Stimulated activated CD8-positive, alpha-beta memory T cell treated with anti-CD3 and anti-CD28 coated beads, Interleukin-7, amount 100 ng/mL, for 24 hours (primary cell): ENCODE results near the gene RPS17.

ENCODE experiments used
- DNase-seq: peaks from one replicate; pipeline ENCODE4 v3.0.0-alpha.2; 2020; ENCODE audit warnings: low read depth

The RPS17 gene

DNA sequence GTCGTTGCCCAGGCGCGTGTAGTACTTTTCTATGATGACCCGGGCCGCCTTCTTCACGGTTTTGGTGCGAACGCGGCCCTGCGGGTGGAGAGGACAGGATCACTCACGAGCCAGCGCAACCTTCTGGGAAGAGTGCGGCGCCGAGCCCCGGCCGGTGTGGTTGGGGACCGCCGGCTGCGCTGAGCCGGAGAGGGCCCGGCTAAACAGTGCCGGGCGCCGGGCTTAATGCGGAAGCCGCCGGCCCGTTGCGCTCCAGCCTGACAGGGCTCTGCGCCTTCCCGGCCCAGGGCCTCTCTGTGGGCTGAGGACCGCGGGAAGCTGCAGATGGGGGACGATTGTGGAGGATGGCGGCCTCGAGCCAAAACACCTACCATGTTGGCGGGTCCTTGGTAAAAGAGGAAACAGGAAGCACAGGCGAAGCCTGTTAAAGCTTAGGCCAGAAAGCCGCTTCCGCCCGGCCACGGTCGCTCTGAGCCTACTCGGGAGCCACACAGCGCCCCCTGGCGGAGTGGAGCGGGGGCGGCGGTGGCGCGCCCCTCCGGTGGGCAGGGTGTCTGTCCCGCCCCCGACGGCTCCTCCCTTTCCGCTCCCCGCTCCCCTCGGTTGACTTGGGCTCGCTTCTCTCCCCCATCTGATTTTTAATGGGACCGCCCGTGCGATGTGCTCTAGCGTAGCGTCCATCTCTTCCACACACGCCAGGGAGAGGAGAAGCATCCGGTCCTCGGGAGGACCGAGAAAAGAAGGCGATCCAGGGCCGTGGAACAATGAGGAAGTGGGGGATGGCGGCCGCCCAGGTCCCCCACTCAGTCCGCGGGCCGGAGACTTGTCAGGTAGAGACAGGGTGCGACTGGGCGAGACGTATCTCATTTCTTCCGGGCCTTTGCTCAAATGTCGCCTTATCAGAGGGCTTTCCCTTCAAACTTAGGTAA, at the start of gene RPS17:
Gene RPS17 (minus strand): TSS at position 403 of the 929 bp plus-strand sequence. CDS start 29 bp downstream, at position 374.
- peak; percentile 95 for DNase-seq

DNA sequence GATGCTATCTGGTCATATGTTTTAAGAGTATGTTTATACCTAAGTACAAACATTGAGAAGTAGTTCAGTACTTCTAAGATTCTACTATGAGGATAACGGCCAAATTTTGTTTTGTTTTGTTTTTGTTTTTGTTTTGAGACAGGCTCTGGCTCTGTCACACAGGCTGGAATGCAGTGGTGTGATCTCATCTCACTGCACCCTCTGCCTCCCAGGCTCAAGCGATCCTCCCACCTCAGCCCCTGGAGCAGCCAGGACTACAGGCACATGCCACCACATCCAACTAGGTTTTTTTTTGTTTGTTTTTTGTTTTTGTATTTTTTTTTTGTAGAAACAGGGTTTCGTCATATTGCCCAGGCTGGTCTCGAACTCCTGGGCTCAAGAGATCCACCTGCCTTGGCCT, 47.5 kb upstream of the RPS17 start:
- no peak for DNase-seq

DNA sequence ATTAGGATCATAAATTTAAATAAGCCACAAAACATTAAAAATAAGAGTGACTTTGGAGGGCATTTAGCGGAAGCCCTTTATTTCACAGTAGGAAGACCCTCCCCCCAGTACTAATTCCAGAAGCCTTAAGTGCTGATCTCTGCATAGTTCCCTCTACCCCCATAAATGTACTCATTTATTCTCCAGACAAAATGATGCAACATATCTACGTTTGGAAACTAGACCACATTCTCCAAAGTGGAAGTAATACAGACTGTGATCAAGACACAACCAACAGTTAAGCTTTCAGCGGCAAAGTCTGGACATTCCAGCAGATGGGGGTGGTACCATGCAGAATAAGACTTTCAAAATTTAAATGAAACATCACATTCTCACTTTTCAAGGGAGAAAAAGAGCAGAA, 44.8 kb upstream of the RPS17 start:
- DNase-seq = no peak

GRCh38 chr15:82580713-82581112, 40.5 kb upstream of the RPS17 start:
- DNase-seq = no peak

DNA sequence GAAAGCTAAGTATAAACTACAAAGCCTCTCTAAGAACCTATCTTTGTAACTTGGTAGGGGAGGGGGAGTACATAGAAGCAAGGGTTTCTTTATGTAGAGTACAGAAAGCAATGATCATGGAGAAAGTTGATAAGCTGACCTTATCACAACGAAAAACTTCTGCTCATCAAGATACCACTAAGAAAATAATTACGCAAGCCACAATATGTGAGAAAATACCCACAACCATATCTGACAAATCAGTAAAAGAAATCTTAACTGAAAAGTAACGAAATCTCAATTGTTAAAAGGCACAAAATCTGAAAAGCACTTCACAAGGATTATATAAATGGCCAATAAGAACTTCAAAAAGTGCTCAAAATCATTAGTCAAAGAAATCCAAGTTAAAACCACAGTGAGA, 35.1 kb upstream of the RPS17 start:
- DNase-seq = no peak

GRCh38 chr15:82572986-82573385, 32.7 kb upstream of the RPS17 start:
- no peak for DNase-seq

- DNase-seq = no peak
These were observed 32.1 kb upstream of the RPS17 start for GRCh38 chr15:82572311-82572710.

- no peak for DNase-seq
These were observed 31.5 kb upstream of the RPS17 start for GRCh38 chr15:82571722-82572222.

DNA sequence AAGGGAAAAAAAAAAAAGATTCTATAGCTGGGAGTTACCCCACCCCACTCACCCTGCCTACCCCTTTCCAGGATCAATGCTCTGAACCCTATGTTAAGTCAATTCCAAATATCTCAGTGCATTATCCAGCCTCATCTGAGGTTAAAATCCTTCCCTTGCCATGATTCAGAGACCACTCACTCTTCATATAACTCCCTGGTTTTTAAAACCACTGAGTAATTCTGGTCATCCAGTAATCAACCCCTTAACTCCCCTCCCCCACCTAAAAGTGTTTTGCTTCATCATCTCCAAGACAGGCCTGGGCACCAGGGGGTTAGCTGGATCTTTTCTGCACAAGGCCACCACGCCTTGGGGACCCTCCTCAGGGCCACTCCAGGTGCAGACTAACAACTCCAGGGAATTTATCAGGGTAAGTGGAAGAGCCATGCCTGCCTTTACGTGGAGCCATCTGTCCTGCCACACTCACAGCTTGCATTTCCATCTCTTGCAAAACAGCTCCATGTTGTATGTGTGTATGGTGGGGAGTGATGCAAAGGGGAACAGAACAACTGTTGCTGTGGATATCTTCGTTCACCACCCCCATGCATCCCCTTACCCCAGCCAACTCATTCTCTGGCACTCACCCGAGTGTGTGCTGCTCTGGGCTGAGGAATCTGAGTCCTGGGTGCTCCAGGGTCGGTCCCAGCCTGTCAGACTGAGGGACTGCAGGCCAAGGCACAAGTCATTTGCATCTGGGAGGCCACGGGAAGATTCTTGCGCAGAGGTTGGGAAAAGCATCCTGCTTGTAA, 30.7 kb upstream of the RPS17 start:
- DNase-seq = no peak

DNA sequence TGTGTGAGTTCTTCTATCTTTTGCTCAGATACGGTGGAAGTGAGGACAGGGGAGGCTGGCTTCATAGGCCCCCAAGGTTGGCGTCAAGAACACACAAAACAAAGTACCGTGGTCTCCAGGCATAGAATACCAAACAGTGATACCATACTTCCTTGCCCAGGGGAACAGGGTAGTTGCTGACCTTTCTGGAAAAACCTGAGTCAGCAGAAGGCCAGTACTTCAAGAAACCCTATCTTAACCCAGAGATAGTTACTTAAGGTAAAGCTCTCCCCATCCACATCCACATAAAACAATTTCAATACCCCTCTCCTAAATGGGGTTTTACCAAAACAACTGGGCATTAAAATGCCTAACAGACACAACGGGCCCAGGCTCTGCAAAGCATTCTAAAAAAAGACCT, 29.6 kb upstream of the RPS17 start:
- DNase-seq = no peak

DNA sequence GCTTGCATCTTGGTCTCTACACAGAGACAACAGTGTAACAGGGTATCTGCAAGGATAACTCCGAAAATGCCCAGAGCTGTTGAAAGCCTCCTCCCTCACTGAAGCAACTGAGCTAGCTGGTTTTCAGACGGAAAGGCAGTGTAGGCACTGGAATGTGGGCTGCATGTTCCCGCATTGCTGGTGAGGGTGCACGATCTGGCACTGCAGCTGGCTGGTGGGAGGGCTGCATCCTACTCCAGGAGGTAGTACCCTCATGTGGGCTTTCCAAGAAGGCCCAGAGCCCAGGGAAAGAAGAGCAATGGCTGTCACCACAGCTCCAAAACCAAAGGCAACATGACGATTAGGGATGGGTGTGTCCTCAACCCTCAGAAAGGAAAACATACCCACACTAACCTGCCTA, 28.7 kb upstream of the RPS17 start:
- DNase-seq = no peak

DNA sequence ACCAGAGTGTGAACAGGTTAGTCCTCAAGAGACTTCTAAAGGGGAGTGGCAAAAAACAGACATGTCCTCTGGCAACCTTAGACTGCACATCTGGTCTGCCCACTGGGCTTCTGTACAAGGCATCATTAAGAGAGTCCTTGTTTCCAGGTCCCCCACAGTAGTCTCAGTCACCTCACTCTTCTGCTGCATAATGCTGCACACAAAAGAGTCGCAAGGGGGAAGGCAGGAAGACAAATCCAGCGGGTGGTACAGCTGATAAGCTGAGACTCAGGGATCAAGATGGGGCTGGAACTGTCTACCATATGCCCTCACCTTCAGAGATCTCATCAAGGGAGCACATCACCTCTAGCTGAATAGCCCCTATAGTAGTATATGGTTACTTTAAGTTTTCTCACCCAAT, 27.4 kb upstream of the RPS17 start:
- DNase-seq = no peak

DNA sequence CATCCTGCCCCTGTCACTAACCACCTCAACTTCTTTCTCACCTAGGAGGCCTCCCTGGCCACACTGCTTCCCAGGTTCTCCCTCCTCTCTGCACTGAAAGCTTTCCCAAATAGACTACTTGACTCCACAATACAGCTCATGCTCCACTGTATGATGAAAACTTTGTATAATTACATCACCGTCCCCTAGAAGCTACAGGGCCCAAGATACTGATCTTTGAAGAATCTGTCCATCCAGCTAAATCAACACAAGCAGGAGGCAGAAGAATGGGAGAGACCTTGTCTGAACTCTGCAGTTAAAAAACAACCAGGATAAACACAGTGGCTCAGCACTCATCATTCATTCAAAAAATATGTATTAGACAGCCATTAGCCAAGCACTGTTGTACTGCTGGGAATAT, 26.4 kb upstream of the RPS17 start:
- DNase-seq = no peak

GRCh38 chr15:82558502-82558901, 18.2 kb upstream of the RPS17 start:
- DNase-seq = no peak

DNA sequence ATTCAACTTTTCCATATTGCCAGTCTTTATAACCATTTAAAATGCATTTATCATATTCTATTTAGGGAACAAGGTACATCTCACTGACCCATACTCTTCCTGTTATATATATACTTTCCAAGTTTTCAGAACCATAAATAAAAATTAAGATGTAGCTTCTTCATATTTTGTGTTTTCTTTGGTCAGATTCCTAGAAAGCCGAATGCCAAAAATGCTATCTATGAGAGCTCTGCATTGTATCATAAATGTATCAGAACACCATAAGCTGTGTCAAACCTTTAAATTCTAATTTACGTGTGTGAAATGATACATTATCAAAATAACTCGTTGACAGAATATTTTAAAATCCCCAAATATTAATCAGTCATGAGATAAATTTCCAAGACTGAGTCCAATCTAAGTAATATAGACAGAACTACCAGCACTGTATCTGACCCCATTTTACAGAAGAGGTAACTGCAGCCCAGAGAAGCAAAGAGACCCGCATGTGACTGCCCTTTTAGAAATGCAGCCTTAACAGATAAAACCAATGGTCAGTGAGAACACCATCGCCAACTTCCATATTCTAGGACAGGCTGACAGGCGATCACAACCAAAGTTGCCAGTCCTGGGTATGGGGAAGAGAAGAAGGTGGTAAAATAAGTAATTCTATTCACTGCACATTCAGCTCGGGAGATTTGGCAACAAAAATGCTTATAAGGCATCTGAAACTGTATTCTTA, 16.2 kb upstream of the RPS17 start:
- DNase-seq = no peak

DNA sequence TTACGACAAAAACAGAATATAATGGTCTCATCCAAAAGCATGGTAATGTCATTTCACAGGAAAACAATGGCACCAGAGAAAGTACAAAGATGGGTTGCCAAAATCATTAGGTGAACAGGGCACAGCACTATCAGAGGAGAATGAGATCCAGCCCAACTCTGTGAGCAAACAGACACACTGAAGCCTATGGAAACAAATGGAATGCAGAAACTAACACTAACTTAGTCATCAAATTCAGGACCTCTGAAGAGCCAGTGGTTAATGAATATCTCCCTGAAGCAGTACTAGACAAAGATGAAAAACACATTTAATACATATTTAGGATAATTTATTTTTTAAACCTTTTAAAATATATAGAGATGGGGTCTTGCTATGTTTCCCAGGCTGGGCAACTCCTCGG, 14.6 kb upstream of the RPS17 start:
- no peak for DNase-seq

GRCh38 chr15:82554351-82554750, 14.1 kb upstream of the RPS17 start:
- DNase-seq = no peak

- no peak for DNase-seq
These were observed 13.6 kb upstream of the RPS17 start for GRCh38 chr15:82553846-82554245.

DNA sequence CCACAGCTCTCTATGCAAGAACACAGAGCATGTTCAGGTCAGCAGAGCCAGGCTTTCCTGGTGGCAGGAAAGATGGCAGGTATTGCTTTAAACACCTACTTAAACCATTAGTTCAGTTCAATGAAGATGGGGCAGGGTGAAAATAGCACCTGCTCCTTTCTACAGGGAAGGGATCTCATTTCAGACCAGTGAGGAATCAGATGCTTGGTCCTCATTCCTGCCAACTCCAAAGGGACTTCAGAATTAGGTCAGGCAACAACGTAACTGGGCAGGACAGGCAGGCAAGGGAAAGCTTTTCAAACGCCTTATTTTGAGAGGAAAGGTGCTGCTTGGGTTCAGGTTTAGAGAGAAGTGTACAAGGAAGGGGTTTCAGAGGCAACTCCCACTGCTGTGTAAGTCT, 12.6 kb upstream of the RPS17 start:
- DNase-seq = no peak

GRCh38 chr15:82551646-82552247, 11.5 kb upstream of the RPS17 start:
- DNase-seq = no peak

GRCh38 chr15:82549199-82549665, 9.0 kb upstream of the RPS17 start:
- no peak for DNase-seq

GRCh38 chr15:82548700-82549099, 8.4 kb upstream of the RPS17 start:
- DNase-seq = no peak
